Measurements from ENCODE around the gene SBK3.

- no peak for TF ChIP-seq POLR2A (IDR thresholded peaks at IDR 0.05)
- TF ChIP-seq CTCF (IDR thresholded peaks at IDR 0.05): no peak
- no peak for TF ChIP-seq POLR2AphosphoS5 (IDR thresholded peaks at IDR 0.05; ENCODE audit: insufficient read depth in 1 of 2, low read depth in 1 of 2)
Measured at GRCh38 chr19:55592391-55593090, 47.2 kb upstream of the SBK3 start.
